Right ventricle myocardium superior (tissue), 1 donor: Measurements from ENCODE around the gene NFATC1. TPM values are rescaled to one million over a fixed set of nuclear protein-coding genes. Genes with fewer than 3 reads are reported as not detected.
A peak's percentile ranks its signal among the peaks of the same experiment; 100 is the strongest.

ENCODE experiments used
- ATAC-seq: fragments of 200-7000 bp; cut with Tn5 transposase; one replicate; pipeline ENCODE4 v1.9.1; 2020; ENCODE audit warnings: mild to moderate bottlenecking; ENCODE audit not compliant: poor library complexity
- DNase-seq: peaks from one replicate; pipeline ENCODE4 v3.0.0-alpha.2; 2020
- intact Hi-C: fragments of 100-400 bp; cut with DNase I; formaldehyde crosslinking; loops from one replicate; pipeline ENCODE4 v1.11.2; 2022
- total RNA-seq: library from RNA; stranded (reverse); fragmentation: NEBNext Ultra II Directional; extraction: Animal tissue kit (Norgen Biotek cat#: 25700); gene quantifications from one replicate; pipeline ENCODE4 v1.2.1, GENCODE V29; 2021
- donor health status: DM: no; HTN: yes; CAD: no; lungs with severe emphysema.

The NFATC1 gene
- total RNA-seq, 1 donor from 2014 or later = 19.8 TPM

DNA sequence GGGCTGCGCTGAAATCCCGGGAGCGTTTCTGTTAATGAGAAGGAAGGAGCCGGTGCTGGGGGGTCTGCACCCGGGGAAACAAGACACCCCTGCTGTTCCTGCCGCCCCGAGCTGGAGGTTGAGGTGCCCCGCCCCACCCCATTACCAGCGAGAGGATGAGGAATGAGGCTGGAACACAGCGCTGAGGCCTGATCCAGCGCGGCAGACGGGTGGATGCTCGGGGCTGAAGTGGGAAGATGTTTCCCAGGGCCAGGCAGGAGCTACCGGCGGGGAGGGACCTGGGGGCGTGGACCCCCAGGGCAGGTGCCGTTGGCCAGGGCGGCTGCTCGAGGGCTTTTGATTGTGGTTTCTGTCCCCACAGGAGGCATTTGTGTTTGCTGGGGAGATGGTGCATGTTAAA, 149.5 kb downstream of the NFATC1 start:
- intact Hi-C loops = no loop called here
- no peak for DNase-seq
- no peak for ATAC-seq

DNA sequence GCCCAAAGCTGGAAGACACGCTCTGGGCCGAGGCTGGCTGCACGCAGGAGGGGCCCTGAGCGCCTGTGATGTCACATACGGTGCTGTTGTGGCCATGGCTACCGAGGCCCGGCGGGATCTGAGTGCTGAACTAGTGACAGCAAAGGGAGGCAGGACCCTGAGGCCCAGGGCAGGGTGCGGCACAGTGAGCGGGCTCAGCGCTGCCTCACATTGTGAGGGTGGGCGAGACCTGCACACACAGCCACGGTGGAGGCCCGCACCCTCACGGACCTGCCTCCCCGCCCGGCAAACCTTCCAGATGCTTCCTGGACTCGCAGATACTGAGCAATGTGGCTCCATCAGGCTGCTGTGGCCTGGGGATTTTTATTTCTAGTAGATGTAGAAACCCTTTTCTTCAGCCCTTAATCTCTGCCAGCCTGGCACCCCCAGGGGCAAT, 150.0 kb downstream of the NFATC1 start:
- intact Hi-C loops = no loop called here
- DNase-seq = no peak

DNA sequence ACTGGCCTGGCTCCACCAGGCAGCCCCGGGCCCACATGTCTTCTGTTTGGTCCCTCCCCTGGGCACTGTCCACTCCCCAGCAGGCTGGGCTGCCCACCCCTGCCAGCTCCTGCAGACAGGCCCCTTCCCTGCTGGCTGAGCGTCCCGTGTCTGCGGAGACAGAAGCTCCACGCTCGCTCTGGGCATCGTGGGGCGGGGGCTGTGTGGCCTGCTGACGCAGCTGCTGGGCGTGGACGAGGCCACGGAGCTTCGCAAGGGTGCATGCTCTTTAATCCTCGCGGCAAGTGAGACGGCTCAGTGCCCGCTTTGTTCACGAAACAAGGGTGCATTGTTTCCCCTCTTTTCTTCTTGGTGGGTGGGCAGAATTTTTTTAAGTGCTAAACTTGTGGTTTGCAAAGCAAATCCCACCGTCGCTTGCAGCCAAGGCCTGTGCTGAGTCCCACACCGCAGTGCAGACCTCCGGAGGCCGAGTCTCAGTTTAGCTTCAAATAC, 151.1 kb downstream of the NFATC1 start:
- intact Hi-C loops = no loop called here
- no peak for ATAC-seq
- DNase-seq = peak; percentile 30

More for the DNA sequence above, 150.0 kb downstream of the NFATC1 start:
- ATAC-seq = no peak

DNA sequence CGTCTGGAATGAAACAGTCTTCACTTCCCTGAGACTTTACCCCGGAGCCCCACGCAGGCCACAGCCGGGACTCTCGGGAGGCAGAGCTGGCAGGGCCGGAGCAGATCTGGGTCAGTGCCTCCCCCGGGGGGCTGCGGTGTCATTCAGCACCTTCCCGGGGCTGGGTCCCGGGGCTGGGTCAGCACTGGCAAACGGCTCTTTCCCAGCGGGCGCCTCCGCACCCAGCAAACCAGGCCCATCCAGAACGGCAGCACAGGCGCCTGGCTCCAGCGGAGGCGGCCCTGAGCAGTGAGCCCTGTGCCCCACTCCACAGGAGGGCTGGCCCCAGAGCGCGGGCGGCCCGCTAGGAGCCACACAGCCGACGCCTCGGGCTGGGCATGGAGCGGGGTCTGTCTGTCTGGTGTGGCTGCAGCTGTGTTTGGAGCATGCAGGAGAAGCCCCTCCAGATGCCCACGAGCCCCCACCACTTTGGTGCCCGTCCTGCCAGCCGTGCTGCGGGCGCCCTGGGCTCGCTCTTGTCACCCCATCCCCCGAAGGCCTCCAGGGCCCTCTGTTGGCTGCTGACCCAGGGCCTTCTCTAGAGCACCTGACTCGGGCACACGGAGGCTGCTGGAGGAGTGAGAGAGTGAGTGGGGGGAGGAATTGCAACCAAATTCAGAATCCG, 151.8 kb downstream of the NFATC1 start:
- DNase-seq (peak; percentile 33), ATAC-seq (no peak)
- intact Hi-C loops = no loop called here

DNA sequence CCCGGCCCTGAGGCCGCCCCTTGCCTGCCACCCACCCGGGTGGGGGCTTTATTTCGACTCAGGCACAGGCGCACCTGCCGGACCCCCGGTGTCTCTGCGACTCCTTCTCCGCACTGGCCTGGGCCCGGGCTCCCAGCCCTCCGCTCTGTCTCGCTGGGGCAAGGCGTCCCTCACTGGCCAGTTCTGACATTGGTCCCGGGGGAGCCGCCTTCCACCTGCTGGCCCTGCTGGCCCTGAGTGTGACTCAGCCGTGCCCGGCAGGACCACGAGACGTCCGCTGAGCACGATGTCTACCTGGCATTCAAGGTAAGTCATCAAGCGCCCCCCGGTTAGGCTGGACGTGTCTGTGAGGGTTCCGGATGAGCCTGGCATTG, 152.3 kb downstream of the NFATC1 start:
- intact Hi-C loops = no loop called here
- peak; percentile 42 for DNase-seq
- ATAC-seq = no peak

DNA sequence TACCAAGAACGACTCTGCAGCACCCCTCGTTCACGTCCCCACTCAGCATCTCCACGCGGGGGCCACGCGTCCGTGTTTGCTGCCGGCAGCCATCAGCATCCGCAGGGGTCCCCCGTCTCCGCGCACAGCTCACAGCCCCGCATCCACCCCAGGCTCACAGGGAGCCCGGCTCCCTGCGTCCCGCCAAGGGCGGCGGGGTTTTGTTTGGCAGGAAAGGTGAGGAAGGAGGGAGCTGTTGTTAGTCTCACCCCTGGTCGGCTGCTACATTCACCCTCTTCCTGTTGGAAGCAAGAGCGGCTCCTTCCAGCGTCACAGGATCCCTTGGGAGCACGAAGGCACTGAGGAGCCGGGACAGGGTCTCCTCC, 152.9 kb downstream of the NFATC1 start:
- ATAC-seq (no peak), DNase-seq (no peak)
- intact Hi-C loops = no loop called here

DNA sequence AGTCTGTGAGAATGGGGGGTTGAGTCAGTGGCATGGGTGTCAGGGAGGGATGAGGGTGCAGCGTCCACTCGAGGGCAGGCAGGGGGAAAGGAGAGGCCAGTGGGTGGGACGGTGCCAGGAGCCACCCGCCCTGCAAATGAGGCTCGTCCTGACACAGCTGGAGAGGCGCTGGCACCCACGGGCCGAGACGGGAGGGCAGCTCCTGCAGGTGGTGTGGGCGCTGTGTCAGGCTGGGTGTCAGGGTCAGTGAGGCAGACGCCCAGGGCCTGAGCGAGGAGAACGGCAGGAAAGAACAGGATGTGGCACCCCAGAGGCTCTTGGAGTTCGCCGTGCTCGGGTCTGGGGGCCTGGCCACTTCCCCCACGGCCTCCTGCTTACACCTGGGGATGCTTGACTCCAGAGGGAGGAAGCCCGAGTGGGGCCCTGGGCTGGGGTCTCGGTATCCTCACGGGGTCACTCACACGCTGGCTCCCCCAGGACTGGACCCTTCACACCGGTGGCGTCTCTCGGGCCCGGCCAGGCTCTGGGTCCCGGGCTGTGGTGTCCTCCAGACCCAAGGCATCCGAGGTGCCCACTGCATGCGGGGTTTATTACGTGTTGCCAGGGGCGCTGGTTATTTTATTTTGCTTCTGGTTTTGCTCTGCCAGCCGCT, 153.4 kb downstream of the NFATC1 start:
- ATAC-seq = no peak

DNA sequence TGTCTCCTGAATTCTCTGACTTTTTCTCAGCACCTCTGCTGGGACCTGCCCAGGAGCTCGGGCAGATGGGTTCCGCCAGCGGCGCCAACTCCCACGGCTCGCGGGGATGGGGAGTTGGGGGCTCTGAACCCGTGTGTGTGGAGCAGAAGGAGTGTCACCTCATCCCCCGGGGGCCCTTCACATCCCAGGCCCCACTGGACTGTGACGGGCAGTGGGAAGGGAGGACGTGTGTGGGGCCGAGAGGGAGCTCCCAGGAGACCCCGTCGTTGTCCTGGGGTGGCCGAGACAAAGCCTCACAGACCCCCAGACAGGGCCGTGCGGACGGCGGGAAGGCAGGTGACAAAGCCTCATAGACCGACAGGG, 153.9 kb downstream of the NFATC1 start:
- intact Hi-C loops = no loop called here
- DNase-seq (no peak), ATAC-seq (no peak)

More for the DNA sequence above, 153.4 kb downstream of the NFATC1 start:
- intact Hi-C loops = no loop called here
- peak; percentile 36 for DNase-seq

DNA sequence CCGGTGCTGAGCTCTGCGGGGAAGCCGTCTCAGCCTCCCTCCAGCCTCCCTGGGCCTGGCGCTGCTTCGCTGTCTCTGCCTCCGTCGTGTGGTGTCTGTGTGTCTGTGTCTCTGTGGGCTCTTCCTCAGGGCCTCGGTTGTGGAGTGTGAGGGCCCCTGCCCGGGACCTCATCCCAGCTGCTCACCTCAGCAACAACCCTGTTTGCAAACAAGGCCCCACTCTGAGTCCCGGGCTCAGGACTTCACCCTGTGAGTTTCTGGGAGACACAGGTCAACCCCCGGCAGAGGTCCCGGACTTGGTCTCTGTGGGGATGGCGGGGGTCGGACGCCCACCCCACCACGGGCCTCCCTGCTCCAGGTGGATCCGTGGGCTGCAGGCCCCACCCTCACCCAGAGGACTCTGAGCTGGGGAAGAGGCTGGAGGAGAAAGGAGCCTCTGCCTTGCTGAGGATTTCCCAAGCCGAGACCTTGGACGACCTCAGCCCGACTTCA, 156.5 kb downstream of the NFATC1 start:
- DNase-seq = peak; percentile 33
- intact Hi-C loops = no loop called here
- no peak for ATAC-seq

DNA sequence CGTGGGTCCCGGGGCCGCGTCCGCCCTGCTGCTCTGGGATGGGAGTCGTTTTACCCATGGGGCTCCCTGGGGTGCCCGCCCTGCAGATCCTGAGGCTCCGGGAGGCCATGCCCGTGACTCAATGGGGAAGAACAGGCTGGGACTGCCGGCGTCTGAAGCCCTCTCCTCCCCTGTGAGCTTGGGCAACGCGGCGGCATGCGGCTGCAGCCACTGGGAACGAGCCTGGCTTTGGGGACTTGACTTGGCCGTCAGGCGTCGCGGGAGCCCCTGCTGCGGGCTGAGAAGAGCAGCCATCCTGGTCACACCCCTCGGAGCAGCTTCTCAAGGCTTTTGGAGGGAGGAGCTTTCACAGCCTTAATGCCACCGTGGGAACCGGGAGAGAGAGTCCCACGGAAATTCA, 157.0 kb downstream of the NFATC1 start:
- DNase-seq = peak; percentile 34
- no peak for ATAC-seq

DNA sequence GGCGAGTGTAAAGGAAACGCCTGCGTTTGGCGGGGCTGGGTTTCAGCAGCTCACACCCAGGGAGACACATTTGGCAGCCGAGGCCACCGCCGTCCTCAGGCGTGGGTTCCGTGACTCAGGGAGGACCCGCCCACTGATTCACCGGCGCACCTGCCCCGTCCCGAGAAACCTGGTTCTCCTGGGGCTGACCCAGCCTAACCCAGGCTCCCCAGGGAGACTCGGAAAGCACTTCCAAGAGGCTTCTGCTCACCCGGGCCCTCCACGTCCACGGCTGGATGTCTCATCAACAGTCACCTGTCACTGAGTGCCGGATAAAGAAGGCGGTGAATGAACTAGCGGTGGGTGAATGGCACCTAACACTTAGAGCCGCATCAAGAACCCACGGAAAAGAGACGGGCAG, 157.4 kb downstream of the NFATC1 start:
- ATAC-seq (no peak), DNase-seq (peak; percentile 26)
- intact Hi-C loops = no loop called here

More for the DNA sequence above, 157.0 kb downstream of the NFATC1 start:
- intact Hi-C loops = no loop called here

DNA sequence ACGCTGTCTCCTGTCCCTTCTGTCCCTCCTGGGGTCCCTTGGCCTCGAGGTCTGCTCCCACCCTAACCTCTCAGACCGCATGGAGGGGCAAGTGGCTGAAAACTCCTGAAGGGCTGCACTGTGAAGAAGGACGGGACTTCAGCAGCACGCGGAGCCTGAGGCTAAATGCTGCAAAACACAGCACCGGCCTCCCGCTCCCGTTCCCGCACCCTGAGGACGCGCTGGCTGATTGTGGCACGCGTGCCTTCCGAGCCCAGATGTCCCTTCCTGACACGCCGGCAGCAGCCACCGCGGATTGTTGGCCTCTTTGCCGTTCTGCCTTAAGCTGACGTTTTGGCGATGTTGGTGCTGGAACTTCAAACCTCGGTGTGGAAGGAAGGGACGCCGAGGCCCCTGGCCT, 158.0 kb downstream of the NFATC1 start:
- intact Hi-C loops = no loop called here
- no peak for DNase-seq
- no peak for ATAC-seq

DNA sequence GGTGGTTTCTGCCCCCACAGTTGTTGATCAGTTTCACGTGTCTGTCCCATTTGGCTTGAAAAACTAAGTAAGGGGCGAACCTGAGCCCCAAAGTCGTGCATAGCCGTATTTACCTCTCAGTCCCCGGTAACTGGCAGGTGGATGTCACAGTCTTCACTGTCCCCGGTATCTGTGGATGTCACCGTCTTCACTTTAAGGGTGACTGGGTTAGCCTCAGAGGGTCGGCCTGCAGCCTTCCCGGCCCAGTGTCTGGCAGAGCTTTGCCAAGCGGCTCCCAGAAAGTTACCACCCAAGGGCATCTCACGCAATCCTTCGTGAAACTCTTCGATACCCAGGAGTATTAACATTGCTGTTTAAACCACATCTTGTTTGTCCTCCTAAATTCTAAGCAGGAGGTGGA, 158.6 kb downstream of the NFATC1 start:
- DNase-seq (no peak), ATAC-seq (no peak)
- intact Hi-C loops = no loop called here

DNA sequence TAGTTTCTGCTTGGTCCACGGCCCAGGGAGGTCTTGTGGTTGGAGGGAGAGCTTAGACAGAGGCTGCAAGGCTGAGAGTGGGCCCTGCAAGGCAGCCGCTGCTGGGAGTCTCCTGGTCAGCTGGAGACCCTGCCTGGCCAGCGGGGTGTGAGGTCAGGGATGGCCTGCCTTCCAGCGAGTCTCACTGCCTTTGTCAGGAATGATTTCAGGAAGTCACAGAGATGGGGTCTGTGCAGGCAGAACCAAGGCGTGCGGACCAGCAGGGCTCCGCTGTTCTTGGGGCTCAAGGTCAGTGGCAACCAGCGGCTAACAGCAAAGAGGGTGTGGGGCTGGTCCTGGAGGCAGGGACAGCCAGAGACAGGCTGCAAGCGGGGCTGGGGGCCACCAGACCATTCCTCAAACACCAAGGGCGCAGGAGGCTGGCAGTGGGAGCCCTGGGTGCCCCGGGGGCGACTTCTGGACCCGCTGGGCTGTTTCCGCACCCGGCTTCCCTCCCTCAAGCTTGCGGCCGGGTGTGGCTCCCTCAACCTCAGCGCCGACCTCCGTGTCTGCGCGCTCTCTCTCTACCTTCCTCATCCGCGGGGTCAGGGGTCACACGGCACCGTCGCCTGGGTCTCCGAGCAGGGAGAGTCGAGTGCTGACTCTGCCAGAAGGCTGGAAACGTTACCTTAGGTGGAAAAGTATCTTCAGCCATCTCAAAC, 159.4 kb downstream of the NFATC1 start:
- intact Hi-C loops = no loop called here
- DNase-seq (no peak), ATAC-seq (no peak)

DNA sequence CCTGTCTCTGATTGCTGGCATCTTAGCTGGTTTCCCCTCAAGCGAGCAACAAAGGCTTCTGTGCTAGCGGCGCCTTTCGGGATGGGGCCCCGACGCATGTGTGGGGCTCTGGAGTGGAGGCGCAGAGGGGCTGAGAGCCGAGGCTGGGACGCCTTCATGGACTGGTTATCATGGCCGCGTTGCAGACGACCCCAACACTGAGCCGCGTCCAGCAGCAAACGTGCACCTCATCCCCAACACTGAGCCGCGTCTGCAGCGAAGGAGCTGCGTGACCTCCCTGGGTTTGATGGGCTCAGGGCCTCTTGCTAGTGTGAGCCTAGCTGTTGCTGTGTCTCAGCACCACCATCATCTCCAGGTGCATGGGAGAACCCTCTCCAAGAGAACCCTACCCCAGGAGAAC, 160.2 kb downstream of the NFATC1 start:
- intact Hi-C loops = no loop called here
- ATAC-seq (no peak), DNase-seq (peak; percentile 37)

DNA sequence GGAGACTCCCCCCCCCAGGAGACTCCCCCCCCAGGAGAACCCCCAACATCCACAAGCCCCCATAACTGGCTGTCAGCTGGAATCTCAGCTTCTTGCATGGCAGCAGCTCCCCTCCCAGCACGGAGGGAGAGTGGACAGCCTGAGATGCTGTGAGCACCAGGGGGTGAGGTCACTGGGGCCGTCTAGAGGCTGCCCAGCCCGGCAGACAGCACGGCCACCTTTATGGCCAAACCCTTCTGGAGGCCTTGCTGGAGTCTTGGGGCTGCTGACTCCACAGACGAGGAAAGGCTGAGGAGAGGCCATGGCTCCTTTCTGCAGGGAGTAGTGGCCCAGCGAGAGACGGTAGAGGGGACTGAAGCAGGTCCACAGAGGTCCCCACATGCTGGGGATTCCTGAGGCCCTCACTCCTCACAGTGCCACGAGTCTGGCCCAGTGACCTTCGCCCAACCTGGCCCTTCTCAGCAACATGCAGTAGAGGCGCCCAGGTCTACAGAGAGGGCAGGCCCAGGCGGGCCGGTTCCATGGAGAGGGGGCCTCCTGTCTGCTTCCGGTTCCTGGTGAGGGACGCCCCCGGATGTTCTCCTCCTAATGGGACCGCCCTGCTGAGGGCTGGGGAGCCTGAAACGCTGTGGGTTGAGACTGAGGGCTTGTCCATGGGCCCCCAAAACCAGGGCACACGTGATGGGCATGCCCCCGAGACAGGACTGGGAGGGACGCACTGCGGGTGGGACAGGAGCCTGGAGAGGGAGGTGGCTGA, 161.3 kb downstream of the NFATC1 start:
- intact Hi-C loops = no loop called here
- ATAC-seq (no peak), DNase-seq (peak; percentile 41)

DNA sequence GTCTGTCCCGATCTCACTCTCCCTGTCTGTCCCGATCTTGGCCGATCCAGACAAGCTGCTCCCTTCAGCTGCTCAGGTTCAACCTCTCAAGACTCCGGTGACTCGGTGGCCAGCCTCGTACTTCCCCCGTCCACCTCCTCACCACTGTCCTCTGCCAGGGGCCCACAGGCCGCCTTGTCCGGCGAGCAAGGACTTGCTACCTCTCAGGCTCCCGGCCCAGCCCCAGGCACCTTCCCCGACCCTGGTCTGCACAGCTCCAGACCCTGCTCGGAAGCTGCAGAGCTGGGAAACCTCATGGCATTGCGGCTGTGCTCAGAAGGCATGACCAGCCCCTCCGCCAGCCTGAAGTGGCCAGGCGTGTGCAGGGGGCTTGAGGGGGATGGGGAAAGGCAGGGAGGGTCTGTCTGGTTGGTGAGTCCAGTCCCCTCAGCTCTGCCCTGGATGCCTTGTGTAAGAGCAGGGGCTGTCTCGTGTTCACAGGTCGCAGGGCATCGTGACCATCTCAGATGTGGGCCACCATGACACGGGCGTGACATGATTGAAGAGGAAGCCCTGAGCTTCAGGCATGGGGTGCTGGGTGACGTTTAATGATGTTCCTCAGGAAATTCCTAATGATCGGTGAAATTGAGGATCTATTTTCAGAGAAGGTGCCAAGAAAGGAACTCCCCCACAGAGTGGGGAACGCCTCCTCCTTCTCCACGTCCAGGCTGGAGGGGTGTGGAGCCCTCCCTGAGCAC, 162.6 kb downstream of the NFATC1 start:
- intact Hi-C loops = no loop called here
- ATAC-seq (no peak), DNase-seq (peak; percentile 31)

DNA sequence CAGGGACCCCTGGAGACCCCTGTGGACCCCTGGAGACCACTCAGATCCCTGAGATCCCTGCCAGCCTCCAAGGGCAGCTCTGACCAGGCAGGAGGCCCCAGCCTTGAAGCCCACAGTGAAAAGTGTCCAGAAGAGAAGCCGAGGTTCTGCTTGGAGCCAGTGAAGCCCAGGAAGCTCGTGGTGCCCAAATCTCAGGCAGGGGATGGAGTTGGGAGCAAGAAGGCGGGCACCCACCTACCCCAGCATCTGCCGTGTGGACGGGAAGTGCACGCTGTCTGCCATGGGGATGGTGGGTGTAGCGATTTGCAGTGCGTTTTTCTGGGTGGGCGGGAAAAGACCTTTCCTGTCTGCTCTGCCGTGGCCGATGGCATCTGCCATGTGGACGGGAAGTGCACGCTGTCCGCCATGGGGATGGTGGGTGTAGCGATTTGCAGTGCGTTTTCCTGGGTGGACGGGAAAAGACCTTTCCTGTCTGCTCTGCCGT, 163.2 kb downstream of the NFATC1 start:
- no peak for ATAC-seq
- intact Hi-C loops = no loop called here
- no peak for DNase-seq
